ENCODE results near the gene MRPL55. TPM values are rescaled to one million over a fixed set of nuclear protein-coding genes. Genes with fewer than 3 reads are reported as not detected.
A peak's percentile ranks its signal among the peaks of the same experiment; 100 is the strongest.

Gene MRPL55
- total RNA-seq, 1 experiment from 2014 or later = 63.7 TPM

- Histone ChIP-seq H3K4me1 (peaks cover 30% of the 10 kb centered on the region), H3K9me3 (peaks cover 5% of the 10 kb centered on the region; the same call in 1 of the 2 replicates), H3K36me3 (ENCODE audit: control insufficient read depth, insufficient read depth, low read length) (peaks cover 11% of the 10 kb centered on the region), H3K27me3 (replicated peaks; ENCODE audit: control insufficient read depth, insufficient read depth, low read length) (no peaks in the 10 kb centered on the region), H3K4me3 (ENCODE audit: low read depth, low read length) (no peak overlapping the region)
- TF ChIP-seq CTCF (IDR thresholded peaks at IDR 0.05; ENCODE audit: insufficient read depth in 1 of 2, low read depth in 1 of 2, low read length in 1 of 2, severe bottlenecking in 1 of 2, unreplicated experiment in 1 of 2) = no peak
- intact Hi-C loops (cut with micrococcal nuclease; ENCODE audit: unreplicated experiment) = no loop called here
- BruUV-seq (replicated peaks) = no TSS peak
- Mint-ChIP-seq H3K36me3 (ENCODE audit: insufficient read depth, unreplicated experiment) (peaks cover 96% of the 10 kb centered on the region), H3K27me3 (ENCODE audit: insufficient read depth, unreplicated experiment) (no peaks in the 10 kb centered on the region), H3K4me1 (ENCODE audit: low read depth, unreplicated experiment) (peaks cover 27% of the 10 kb centered on the region), H3K4me3 (ENCODE audit: unreplicated experiment) (no peak overlapping the region), H3K27ac (ENCODE audit: unreplicated experiment) (peak overlapping the region; percentile 87), H3K9me3 (ENCODE audit: unreplicated experiment) (no peaks in the 10 kb centered on the region)
- DNase-seq = no peak
- ChIA-PET CTCF (no interaction called here), POLR2A (no interaction called here)
Measured at GRCh38 chr1:228088586-228089498, 20.3 kb downstream of the MRPL55 start.

DNA sequence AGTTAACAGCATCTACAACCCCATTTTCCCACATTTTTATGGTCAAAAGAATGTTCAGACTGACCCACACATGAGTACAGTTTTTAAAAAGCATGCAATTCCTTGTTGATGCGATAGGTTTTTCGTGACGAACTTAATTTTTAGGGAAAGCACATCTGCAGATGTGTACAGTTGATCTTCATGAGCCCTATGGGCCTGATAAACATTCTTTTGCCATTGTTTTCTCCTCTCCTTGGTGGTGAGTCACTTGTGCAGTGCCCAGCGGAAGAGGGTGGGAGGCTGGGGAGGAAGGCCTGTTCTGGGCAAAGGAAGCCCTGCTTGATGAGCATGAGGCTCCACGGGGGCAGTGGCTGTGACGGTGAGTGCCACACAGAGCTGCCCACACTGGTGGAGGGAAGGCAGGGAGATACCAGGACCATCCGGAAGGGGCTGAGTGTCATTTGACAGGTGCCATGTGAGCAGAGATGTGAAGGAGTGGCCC, 21.3 kb downstream of the MRPL55 start:
- H3K9me3 ChIP-seq = no peaks in the 10 kb centered on the region; the same call in 1 of the 2 replicates
- Mint-ChIP-seq H3K36me3 (ENCODE audit: insufficient read depth, unreplicated experiment) (peaks cover 94% of the 10 kb centered on the region), H3K4me3 (ENCODE audit: unreplicated experiment) (no peak overlapping the region), H3K4me1 (ENCODE audit: low read depth, unreplicated experiment) (peaks cover 27% of the 10 kb centered on the region), H3K9me3 (ENCODE audit: unreplicated experiment) (no peaks in the 10 kb centered on the region), H3K27me3 (ENCODE audit: insufficient read depth, unreplicated experiment) (no peaks in the 10 kb centered on the region), H3K27ac (ENCODE audit: unreplicated experiment) (peak overlapping the region; percentile 87)
- ChIA-PET POLR2A (no interaction called here), CTCF (no interaction called here)
- no TSS peak for BruUV-seq (replicated peaks)
- no peaks in the 10 kb centered on the region for H3K27me3 ChIP-seq (replicated peaks; ENCODE audit: control insufficient read depth, insufficient read depth, low read length)
- no peak overlapping the region for H3K4me3 ChIP-seq (ENCODE audit: low read depth, low read length)
- intact Hi-C loops (cut with micrococcal nuclease; ENCODE audit: unreplicated experiment) = no loop called here
- no peak for TF ChIP-seq CTCF (IDR thresholded peaks at IDR 0.05; ENCODE audit: insufficient read depth in 1 of 2, low read depth in 1 of 2, low read length in 1 of 2, severe bottlenecking in 1 of 2, unreplicated experiment in 1 of 2)
- H3K4me1 ChIP-seq = peaks cover 26% of the 10 kb centered on the region
- H3K36me3 ChIP-seq (ENCODE audit: control insufficient read depth, insufficient read depth, low read length) = peaks cover 11% of the 10 kb centered on the region
- no peak for DNase-seq

GRCh38 chr1:228085287-228085951, 23.7 kb downstream of the MRPL55 start:
- Histone ChIP-seq H3K4me3 (ENCODE audit: low read depth, low read length) (no peak overlapping the region), H3K4me1 (peaks cover 23% of the 10 kb centered on the region), H3K36me3 (ENCODE audit: control insufficient read depth, insufficient read depth, low read length) (peaks cover 6% of the 10 kb centered on the region), H3K27me3 (replicated peaks; ENCODE audit: control insufficient read depth, insufficient read depth, low read length) (no peaks in the 10 kb centered on the region), H3K9me3 (no peaks in the 10 kb centered on the region)
- Mint-ChIP-seq H3K36me3 (ENCODE audit: insufficient read depth, unreplicated experiment) (peaks cover 70% of the 10 kb centered on the region), H3K4me1 (ENCODE audit: low read depth, unreplicated experiment) (peaks cover 27% of the 10 kb centered on the region), H3K27me3 (ENCODE audit: insufficient read depth, unreplicated experiment) (no peaks in the 10 kb centered on the region), H3K27ac (ENCODE audit: unreplicated experiment) (peak overlapping the region; percentile 95), H3K4me3 (ENCODE audit: unreplicated experiment) (peak overlapping the region; percentile 93), H3K9me3 (ENCODE audit: unreplicated experiment) (no peaks in the 10 kb centered on the region)
- TF ChIP-seq CTCF (IDR thresholded peaks at IDR 0.05; ENCODE audit: insufficient read depth in 1 of 2, low read depth in 1 of 2, low read length in 1 of 2, severe bottlenecking in 1 of 2, unreplicated experiment in 1 of 2) = no peak
- ChIA-PET POLR2A (no interaction called here), CTCF (no interaction called here)
- no TSS peak for BruUV-seq (replicated peaks)
- DNase-seq = peak in 1 of 2 experiments; percentile 55
- intact Hi-C loops (cut with micrococcal nuclease; ENCODE audit: unreplicated experiment) = loop anchor here (2.0 kb wide), 1 partner anchor 15 kb away; no protein-coding TSS in a partner anchor

Data from Caco-2 (cell line).